ENCODE data around the gene ACTL10. TPM values are rescaled to one million over a fixed set of nuclear protein-coding genes. Genes with fewer than 3 reads are reported as not detected.

Gene ACTL10
- total and polyA plus RNA-seq, 2 of the 13 experiments (the other 11 are each of a cell fraction or from before 2014, with no cell fraction given) = not detected

DNA sequence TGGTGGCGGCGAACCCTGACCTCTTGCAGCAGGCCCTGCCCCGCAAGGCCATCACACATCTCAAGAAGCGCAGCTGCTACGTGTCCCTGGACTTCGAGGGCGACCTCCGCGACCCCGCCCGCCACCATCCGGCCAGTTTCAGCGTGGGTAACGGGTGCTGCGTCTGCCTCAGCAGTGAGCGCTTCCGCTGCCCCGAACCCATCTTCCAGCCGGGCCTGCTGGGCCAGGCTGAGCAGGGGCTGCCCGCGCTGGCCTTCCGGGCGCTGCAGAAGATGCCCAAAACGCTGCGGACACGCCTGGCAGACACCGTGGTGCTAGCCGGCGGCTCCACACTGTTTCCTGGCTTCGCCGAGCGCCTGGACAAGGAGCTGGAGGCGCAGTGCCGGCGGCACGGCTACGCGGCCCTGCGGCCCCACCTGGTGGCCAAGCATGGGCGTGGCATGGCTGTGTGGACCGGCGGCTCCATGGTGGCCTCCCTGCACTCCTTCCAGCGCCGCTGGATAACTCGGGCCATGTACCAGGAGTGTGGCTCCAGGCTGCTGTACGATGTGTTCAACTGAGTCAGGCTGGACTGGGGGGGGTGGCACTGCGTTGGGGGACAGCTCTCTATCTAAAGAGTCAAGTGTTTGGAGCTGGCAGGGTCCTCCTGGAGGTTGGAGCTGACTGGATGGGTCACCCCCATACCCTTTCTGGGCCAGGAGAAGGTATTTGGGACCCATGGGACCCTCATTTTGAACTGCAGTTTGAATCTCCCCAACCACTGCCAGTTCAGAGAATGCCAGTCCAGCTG lies 1.1 kb downstream of the ACTL10 start (continued):
- TF ChIP-seq PRPF4 (IDR thresholded peaks at IDR 0.05; ENCODE audit: low read depth, low read length, poor library complexity, severe bottlenecking) = peak; percentile 71
- TF ChIP-seq, protein P1, sequence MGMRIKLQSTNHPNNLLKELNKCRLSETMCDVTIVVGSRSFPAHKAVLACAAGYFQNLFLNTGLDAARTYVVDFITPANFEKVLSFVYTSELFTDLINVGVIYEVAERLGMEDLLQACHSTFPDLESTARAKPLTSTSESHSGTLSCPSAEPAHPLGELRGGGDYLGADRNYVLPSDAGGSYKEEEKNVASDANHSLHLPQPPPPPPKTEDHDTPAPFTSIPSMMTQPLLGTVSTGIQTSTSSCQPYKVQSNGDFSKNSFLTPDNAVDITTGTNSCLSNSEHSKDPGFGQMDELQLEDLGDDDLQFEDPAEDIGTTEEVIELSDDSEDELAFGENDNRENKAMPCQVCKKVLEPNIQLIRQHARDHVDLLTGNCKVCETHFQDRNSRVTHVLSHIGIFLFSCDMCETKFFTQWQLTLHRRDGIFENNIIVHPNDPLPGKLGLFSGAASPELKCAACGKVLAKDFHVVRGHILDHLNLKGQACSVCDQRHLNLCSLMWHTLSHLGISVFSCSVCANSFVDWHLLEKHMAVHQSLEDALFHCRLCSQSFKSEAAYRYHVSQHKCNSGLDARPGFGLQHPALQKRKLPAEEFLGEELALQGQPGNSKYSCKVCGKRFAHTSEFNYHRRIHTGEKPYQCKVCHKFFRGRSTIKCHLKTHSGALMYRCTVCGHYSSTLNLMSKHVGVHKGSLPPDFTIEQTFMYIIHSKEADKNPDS (CRISPR knock-in tag; IDR thresholded peaks at IDR 0.05) = peak; percentile 57; the same call in 1 of the 2 replicates
- peak; percentile 44; the same call in 1 of the 2 replicates for TF ChIP-seq ZFX (CRISPR knock-in tag; IDR thresholded peaks at IDR 0.05; ENCODE audit: low read depth)
- no peak for TF ChIP-seq SAFB2 (CRISPR knock-in tag; IDR thresholded peaks at IDR 0.05; ENCODE audit: borderline replicate concordance, low read depth)
- TF ChIP-seq YEATS2 (CRISPR knock-in tag; IDR thresholded peaks at IDR 0.05; ENCODE audit: borderline replicate concordance) = 0 out of 2 replicates have a peak, but pooled peaks have one; percentile 32
- TF ChIP-seq, protein P2, sequence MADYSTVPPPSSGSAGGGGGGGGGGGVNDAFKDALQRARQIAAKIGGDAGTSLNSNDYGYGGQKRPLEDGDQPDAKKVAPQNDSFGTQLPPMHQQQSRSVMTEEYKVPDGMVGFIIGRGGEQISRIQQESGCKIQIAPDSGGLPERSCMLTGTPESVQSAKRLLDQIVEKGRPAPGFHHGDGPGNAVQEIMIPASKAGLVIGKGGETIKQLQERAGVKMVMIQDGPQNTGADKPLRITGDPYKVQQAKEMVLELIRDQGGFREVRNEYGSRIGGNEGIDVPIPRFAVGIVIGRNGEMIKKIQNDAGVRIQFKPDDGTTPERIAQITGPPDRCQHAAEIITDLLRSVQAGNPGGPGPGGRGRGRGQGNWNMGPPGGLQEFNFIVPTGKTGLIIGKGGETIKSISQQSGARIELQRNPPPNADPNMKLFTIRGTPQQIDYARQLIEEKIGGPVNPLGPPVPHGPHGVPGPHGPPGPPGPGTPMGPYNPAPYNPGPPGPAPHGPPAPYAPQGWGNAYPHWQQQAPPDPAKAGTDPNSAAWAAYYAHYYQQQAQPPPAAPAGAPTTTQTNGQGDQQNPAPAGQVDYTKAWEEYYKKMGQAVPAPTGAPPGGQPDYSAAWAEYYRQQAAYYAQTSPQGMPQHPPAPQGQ (CRISPR knock-in tag; IDR thresholded peaks at IDR 0.05; ENCODE audit: borderline replicate concordance) = no peak
- 0 out of 2 replicates have a peak, but pooled peaks have one; percentile 7 for TF ChIP-seq SSRP1 (CRISPR knock-in tag; IDR thresholded peaks at IDR 0.05)
- peak; percentile 56; the same call in 1 of the 2 replicates for TF ChIP-seq TBX2 (CRISPR knock-in tag; IDR thresholded peaks at IDR 0.05; ENCODE audit: borderline replicate concordance)
- TF ChIP-seq PITX1 (CRISPR knock-in tag; IDR thresholded peaks at IDR 0.05) = no peak
- TF ChIP-seq SKI (IDR thresholded peaks at IDR 0.05; ENCODE audit: partially characterized antibody) = peak; percentile 36
- TF ChIP-seq, protein P3, sequence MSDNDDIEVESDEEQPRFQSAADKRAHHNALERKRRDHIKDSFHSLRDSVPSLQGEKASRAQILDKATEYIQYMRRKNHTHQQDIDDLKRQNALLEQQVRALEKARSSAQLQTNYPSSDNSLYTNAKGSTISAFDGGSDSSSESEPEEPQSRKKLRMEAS (IDR thresholded peaks at IDR 0.05) = 0 out of 2 replicates have a peak, but pooled peaks have one; percentile 24
- no peak for TF ChIP-seq MAZ (IDR thresholded peaks at IDR 0.05; ENCODE audit: borderline replicate concordance, low read depth, low read length)
- TF ChIP-seq MAZ (CRISPR knock-in tag; IDR thresholded peaks at IDR 0.05; ENCODE audit: low read depth) = 0 out of 2 replicates have a peak, but pooled peaks have one; percentile 23
- TF ChIP-seq ZNF598 (CRISPR knock-in tag; IDR thresholded peaks at IDR 0.05; ENCODE audit: borderline replicate concordance) = peak; percentile 72; the same call in 1 of the 2 replicates
- TF ChIP-seq ARHGAP35 (CRISPR knock-in tag; IDR thresholded peaks at IDR 0.05; ENCODE audit: borderline replicate concordance) = peak; percentile 55; the same call in 1 of the 2 replicates
- TF ChIP-seq ZNF550 (CRISPR knock-in tag; IDR thresholded peaks at IDR 0.05; ENCODE audit: borderline replicate concordance) = no peak
- TF ChIP-seq ZNF572 (CRISPR knock-in tag; IDR thresholded peaks at IDR 0.05) = peak; percentile 83
- TF ChIP-seq TOPORS (CRISPR knock-in tag; IDR thresholded peaks at IDR 0.05) = 0 out of 2 replicates have a peak, but pooled peaks have one; percentile 3
- TF ChIP-seq TEAD3 (CRISPR knock-in tag; optimal IDR thresholded peaks at IDR 0.05; ENCODE audit: borderline replicate concordance) = peak; percentile 35
- TF ChIP-seq MEIS1 (CRISPR knock-in tag; IDR thresholded peaks at IDR 0.05; ENCODE audit: borderline replicate concordance) = 0 out of 2 replicates have a peak, but pooled peaks have one; percentile 53
- no peak; the same call in 1 of the 2 replicates for TF ChIP-seq ZNF703 (CRISPR knock-in tag; IDR thresholded peaks at IDR 0.05; ENCODE audit: borderline replicate concordance)
- 0 out of 2 replicates have a peak, but pooled peaks have one; percentile 17 for TF ChIP-seq ZNF720 (CRISPR knock-in tag; IDR thresholded peaks at IDR 0.05)
- TF ChIP-seq KLF16 (CRISPR knock-in tag; IDR thresholded peaks at IDR 0.05) = no peak
- TF ChIP-seq ZSCAN31 (CRISPR knock-in tag; IDR thresholded peaks at IDR 0.05; ENCODE audit: low read depth) = no peak
- TF ChIP-seq ZNF589 (CRISPR knock-in tag; conservative IDR thresholded peaks at IDR 0.05) = 0 out of 2 replicates have a peak, but pooled peaks have one; percentile 29
